NCI-H748 treated with DMSO at 0.1 percent for 48 hours (cell line): ENCODE data around the gene RFNG.

Experiments used
- DNase-seq: peaks from one replicate; lab custom pipeline; 2025; lab: John Stamatoyannopoulos, UW

RFNG gene

DNA sequence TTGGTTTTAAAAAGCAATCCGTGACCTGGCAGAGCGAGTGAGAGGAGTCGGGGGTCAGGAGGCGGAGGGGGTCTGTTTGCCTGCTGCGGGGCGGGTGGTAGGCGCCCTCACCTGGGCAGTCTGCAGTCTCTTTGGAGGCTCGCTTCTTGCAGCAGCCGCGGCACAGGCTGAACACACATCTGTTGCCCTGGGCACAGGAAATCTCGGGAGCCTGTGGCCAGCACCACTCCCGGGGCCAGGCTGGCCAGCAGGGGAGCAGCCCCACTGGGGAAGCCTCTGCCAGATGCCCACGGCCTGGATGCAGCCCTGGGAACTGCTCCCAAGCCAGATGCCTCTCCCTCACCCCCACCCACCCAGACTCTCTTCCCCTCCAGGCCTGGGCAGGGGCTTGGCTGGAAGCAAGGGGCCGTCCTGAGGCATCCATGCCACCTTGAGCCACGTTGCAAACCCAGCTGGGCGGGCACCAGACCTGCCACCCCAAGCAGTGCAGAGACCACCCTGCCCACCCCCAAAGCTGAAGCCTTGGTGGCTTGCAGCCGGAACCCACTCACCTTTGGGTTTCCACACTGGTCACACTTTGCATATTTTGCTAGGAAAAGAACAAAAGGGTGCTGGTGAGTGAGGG is 6.7 kb upstream of the RFNG start:
- no peak for DNase-seq

DNA sequence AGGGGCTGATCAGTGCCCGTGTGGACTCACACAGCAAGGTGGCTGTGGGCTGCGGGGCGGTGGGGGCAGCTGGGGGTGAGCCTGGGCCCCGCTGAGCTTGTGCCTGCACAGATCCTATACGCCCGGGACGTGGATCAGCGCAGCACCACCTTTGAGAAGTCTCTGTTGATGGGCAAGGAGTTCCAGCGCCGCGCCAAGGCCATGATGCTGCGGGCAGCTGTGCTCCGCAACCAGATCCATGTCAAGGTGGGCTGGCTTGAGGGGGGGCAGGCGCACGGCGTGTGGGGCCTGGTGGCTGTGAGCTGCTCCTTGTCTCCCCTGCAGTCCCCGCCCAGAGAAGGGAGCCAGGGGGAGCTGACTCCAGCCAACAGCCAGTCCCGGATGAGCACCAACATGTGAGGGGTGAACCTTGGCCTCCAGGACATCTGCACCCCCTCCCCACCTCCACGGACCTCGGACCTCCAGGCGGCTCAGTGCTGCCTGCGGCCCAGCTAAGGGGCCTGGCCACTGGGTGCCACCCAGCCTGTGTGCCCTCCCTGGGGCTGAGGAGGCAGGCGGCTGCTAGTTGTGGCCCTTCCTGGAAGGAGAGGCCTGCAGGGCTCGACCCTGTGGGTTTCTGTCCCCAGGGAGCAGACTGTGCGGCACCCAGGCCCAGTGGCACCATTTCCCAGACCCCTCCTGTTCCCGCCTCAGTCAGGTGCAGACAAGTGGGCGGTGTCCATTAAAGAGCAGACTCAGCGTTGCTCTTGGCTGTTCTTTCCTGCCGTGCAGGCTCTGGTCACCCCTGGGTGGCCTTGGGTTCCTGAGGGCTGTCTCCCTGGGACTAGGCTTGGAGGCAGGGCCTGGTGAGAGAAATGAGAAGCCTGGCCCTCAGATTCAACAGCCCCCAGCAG is 5.4 kb upstream of the RFNG start:
- DNase-seq: no peak

DNA sequence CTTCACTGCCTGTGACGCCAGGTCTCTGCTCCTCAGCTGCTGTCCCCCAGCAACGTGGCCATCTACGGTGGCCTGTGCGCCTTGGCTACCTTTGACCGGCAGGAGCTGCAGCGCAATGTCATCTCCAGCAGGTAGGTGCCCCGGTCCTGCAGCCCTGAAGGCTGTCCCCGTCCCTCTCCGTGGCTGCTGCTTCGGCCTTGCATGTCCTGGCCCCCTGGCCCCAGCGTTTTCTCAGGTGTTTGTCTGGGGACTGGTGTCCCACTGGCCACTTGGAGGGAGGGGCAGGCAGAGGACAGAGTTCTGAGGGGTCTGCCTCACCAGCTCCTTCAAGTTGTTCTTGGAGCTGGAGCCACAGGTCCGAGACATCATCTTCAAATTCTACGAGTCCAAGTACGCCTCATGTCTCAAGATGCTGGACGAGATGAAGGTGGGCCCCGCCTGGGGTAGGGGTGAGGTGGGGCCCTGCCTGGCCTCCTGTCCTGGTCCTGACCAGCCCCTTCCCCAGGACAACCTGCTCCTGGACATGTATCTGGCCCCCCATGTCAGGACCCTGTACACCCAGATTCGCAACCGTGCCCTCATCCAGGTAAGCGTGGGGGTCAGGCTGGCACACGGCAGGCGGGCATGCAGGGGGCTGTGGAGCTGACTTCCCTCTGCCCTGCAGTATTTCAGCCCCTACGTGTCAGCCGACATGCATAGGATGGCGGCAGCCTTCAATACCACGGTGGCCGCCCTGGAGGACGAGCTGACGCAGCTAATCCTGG is 4.5 kb upstream of the RFNG start:
- DNase-seq: no peak

DNA sequence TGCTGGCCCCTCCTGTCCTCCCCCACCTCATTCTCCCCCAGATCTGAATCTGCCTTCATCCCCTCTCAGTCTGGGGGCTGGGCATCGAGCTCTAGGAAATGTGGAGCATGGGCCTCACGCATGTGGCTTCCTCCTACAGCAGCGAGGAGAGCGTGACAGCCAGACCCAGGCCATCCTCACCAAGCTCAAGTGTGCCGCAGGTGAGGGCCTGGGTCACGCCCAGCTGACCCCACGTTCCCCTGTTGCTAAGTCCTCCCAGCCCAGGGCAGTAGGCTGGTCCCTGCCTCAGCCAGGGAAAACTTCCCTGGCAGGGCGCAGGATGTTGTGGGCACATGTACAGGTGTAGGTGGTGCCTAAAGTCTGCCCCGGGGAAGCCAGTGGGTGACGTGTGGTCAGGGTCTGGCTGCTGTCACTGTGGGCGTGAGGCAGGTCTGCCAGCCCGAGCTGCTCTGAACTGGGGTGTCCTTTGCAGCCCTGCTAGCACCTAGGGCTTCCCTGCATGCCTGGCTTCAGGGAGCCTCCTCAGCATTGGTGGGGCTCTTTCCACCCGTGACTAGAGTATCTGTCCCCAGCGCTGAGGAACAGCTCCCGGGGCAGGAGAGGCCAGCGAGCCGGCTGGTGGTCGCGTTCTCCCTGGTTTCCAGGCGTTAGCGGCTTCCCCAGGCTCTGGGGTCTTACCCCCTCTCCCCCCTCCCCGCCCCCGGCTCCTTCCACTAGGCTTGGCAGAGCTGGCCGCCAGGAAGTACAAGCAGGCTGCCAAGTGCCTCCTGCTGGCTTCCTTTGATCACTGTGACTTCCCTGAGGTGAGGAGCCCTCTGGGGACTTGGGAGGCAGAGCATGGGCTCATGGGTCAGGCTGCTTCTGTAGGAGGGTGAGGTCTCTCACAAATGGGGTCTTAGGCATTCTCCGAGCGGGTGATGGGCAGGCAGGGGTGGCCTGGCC is 3.7 kb upstream of the RFNG start:
- DNase-seq: no peak

DNA sequence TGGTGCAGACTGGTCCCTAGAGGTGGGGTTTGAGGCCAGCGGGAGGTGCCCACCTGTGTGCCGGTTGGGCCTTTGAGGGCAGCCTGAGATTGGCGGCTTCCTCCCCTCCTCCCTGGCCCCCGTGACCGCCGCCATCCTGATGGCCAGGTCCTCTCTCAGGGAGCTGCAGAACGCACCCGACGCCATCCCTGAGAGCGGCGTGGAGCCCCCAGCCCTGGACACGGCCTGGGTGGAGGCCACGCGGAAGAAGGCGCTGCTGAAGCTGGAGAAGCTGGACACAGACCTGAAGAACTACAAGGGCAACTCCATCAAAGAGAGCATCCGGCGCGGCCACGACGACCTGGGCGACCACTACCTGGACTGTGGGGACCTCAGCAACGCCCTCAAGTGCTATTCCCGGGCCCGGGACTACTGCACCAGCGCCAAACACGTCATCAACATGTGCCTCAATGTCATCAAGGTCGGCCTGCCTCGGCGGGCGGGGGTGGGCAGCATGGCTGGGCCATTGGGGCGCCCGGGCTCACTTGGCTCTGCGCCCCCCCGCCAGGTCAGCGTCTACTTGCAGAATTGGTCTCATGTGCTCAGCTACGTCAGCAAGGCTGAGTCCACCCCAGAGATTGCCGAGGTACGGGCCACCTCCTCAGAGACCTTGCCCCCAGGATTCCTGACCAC is 2.9 kb upstream of the RFNG start:
- no peak for DNase-seq

DNA sequence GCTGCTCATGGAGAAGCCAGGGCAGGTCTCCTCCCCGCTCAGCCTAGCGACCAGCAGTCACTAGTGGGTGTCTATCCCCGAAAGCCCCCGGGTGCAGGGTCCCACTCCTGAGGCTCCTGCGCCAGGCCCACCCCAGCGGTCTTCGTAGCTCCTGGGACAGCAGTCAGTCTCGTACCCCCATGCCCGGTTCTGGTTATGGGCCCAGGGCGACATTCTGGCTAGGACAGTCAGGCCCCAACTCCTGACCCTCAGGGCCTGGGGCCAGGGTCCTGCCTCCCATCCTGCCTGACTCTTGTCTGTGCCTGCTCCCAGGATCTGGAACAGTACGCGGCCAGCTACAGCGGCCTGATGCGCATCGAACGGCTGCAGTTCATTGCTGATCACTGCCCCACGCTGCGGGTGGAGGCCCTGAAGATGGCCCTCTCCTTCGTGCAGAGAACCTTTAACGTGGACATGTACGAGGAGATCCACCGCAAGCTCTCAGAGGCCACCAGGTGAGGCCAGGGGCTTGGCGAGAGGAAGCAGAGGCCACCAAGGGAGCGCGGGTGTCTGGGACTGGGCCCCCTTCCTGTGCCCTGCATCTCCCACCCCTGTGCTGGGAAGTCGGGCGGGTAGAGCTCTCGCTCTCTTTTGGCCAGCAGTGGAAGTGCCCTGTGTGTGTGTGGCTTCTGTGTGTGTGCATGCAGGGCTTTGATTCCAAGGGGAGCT is 2.1 kb upstream of the RFNG start:
- no peak for DNase-seq

DNA sequence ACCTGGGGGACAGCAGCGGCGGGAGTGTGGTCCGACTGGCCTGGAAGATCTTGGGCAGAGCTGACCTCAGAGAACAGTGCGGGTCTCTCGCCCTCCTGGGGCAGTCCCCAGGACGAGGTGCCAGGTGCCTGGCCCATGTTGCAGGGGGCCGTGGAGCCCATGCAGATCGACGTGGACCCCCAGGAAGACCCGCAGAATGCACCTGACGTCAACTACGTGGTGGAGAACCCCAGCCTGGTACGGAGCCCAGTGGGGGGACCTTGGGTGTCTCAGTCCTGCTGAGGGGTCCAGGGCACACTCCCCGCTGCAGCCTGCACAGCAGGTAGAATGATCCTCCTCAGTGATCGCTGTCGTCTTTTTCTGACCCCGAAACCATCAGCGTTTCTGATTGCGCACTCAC is 1.5 kb upstream of the RFNG start:
- no peak for DNase-seq

DNA sequence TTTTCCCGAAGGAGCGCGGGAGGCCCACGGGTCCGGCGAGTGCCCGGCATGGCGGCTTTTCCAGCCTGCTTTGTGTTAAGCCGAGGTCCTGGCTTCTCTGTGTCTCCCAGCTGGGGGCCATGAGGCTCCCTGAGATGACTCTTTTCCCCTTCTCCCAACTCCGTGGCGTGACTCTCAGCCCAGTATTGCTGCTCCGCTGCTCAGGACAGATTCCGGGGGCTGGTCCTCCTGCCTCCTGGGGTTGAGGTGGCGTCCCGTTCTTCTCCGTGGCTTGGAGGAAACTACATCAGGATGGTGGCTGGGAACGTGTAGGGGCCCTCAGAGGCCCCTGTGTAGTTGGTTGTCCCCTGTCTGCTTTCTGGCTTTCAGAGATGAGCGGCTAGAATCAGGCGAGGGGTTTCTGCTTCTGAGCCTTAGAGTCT is 1.0 kb upstream of the RFNG start:
- DNase-seq: no peak

DNA sequence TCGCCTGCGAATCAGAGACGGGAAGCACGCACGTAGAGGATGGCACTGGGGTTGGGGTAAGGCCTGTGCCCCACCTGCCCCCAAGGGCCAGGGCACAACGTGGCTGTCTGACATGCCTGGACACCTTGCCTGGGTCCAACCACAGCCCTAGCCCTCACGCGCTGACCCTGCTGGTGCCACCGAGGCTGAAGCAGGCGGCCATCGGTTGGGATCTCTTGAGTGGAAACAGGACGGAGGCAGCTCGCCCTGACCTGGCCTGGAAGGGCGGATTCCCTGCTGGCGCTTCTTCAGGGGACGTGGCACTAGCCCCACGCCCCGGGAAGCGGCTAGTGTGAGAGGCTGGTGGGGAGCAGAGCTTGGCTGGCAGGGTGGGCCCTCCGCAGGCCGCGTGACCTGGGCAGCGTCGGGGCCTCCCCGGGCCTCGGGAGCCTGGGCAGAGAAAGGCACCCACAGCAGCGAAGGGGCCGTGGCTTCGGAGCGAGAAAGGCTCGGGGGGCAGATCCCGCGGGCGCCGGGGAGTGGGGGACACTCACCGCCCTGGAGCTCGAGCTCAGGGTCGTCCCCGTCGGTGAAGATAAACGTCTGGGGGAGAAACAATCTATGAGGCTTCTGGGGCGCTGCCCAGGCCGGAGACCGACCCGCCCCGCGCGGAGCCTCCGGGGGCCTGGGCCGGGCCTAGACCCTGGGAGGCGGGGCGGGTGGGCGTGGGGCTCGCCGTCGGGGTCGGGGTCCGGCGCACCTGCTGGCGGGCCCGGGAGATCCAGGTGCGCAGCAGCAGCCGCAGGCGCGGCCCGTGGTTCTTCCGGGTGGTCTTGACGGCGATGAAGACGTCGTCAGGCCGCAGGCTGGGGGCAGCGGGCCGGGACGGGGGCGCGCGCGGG is 610 bp downstream of the RFNG start:
- DNase-seq: no peak

DNA sequence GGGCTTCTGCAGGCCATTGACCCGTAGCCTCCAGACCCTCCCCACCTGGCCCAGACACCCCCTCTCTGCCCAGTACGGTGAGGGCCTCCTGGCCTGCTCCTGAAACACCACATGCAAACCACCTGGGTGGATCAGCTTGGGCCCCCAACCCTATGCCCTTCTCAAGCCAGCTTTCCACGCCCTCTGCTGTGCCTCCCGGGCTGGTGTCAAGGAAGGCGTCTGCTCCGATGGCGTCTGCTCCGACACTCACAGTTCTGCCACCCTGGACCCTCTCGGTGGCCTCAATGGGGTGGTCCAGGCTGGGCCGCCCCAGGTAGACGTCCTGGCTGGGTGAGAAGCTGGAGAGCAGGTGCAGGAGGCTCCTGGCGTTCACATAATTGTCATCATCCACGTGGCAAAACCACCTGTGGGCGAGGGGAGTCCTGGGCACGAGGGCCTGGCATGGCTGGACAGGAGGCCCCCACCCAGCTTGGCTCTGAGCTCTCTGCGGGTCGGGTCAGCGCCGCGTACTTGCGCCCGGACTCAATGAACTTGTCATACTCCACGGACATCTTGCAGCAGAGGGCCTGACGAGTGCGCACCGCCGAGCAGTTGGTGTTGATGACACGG is 1.4 kb downstream of the RFNG start:
- no peak for DNase-seq

DNA sequence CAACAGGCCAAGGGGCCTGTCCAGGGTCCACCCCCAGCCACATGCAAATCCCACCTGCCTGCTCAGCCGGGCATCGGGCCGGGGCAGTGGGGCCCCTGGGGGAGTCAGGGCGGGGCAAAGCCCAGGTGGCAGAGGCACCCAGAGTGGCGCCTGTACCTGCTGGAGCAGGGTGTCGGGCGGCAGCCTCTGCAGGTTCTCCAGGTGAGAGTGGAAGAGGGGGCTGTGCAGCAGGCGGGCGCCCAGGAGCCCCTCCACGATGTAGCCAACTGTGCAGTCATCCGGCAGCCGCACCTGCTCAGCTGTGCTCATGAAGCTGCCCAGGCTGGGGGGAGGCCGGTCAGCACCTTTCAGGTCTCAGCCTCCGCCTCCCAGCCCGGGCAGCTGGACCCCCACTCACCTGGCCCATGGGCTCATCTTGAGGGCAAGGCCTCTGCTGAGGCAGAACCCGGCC is 2.1 kb downstream of the RFNG start:
- DNase-seq: no peak

DNA sequence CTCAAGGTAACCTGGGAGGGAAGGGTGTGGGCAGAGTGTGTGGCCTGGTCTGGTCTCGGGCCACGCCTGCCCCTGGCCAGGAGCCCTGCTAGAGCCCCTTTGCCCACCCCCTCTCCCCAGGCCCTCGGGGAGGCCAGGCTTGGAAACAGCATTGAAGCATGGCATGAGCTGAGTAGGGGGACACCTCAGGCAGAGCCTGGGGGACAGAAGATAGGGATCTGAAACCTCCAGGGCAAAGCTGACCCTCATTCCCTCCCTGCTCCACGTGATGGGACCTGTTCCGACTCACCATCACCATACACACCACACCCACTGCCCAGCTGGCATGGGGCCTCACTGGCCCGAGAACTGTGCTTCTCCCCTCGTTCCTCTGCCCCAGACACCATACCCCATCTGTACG is 2.5 kb downstream of the RFNG start:
- no peak for DNase-seq

DNA sequence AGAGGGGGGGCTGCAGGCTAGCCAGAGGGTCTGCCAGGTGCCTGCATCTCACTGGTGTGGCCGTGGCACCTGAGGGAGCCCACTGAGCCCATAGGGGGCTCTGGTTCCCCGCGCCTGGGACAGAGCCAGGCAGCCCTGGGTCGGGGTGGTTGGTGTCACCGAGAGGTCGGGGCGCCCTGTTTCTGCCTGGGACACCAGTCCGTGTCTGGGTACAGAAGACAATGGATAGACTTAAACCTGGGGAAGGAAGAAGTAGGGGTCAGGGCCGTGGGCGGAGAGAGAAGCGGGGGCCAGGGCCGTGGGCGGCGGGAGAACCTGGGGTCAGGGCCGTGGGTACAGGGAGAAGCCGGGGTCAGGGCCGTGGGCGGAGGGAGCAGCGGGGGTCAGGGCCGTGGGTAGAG is 3.0 kb downstream of the RFNG start:
- no peak for DNase-seq

DNA sequence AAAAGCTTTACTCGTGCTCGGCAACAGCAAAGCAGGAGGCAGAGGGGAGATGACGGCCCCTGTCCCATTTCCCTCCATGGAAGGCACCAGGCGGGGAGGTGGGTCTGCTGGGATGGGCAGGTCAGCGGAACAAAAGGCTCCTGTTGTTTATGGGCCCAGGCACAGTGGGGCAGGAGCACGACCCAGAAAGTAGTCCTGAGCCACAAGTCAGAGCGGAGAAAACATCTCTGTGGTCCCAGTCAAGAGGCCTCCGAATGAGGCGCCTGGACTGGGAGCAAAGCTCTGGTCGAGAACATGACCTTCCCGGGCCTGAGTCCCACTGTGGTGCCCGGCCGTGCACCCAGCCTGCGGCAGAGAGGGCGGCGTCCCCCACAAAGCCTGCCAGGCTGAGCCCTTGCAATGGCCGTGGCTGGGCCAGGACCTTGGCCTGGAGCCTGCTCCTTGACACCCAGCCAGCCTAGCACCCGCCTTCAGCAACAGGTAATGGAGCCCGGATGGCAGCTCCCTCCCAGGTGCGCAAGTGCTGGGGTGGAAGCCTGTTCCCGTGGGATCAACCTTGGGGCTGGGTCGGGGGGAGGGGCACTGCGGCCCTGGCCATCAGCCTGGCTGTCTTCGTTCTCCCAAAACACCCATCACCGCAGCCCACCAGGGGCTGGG is 3.6 kb downstream of the RFNG start:
- no peak for DNase-seq

DNA sequence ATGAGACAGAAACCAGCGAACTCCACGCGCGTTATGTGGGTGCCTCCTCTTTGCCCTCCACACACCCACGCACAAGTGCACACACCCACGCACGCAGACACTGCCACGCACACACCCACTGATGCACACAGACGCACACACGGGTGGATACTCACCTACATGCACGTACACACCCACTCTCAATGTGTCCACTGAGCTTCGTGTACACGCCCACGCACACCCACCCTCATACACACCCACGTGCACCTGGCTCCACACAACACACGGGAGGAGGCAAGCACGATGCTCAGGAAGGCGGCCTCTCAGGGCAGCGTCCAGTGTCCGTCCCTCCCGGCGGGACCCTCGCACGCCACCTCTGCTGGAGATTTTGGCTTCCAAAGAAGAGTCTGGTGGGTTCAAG is 4.2 kb downstream of the RFNG start:
- no peak for DNase-seq

DNA sequence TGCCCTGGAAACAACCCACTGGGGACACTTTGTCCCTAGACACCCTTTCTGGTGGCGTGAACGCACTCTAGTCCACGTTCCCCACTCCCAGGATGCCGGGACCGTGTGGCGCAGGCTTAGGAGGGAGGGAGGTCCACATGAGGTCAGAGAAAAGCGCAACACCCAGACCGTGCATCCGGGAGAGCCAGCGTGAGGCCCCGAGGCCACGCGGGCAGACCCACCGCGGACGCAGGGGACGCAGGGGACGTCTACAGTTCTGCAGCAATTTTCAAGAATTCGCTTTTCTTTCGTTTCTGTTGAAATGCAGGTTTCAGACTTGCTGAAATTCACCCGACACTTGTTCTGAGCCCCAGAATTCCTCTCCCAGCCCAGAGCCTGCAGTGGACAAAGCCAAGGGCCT is 4.7 kb downstream of the RFNG start:
- no peak for DNase-seq

DNA sequence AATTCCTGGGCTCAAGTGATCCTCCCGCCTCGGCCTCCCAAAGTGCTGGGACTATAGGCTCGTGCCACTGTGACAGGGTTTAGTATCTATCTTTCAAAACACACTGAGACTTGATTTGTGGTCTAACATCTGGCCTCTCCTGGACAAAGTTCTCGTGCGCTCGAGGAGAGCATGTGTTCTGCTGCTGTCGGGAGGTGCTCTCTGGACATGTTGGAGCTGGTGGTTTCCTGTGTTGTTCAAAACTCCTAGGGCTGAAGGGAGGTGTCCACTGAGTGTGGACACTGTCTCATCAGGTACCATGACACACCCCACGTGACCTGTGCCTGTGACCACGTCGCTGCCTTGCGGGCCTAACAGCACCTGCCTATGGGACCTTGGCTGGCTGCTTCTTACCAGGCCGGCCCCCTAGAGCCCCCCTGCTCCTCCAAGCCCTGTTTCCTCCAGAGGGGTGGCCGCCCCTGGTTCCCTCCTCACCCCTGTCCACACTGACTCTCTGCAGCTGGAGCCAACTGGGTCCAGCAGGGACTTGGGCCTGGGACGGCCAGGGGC is 5.6 kb downstream of the RFNG start:
- no peak for DNase-seq

DNA sequence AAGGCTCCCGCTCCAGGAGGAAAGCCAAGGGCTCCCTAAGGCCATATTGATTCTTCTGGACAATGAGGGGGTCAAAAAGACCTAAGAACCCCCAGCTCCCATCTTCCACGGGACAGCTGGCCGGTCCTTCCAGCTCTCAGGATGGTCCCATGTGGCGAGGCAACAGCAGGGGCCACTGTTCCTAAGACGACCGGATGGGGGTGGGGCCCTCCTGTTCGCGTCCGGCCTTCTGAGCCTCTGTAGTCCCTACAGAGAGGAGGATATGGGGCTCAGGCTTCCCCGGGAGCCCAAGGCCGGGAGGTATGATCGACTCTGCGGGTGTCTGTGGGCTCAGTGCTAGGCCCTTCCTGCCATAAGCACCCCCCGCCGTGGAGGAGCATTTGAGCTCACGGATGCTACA is 8.1 kb downstream of the RFNG start:
- no peak for DNase-seq
